ENCODE results near the gene LOC101059915.
"Not testable (repeated sequence)": the region's sequence is repeated elsewhere in the genome, so short reads cannot be mapped to it uniquely, and the experiment has no call there.

LOC101059915 gene

GRCh38 chrX:71675636-71676035 is 8.3 kb downstream of the LOC101059915 start:
- DNase-seq (ENCODE audit: low spot score): not testable (repeated sequence)

GRCh38 chrX:71676068-71676795 is 8.9 kb downstream of the LOC101059915 start:
- DNase-seq (ENCODE audit: low spot score): not testable (repeated sequence)

- not testable (repeated sequence) for DNase-seq (ENCODE audit: low spot score)
Measured at GRCh38 chrX:71677195-71677594, 9.8 kb downstream of the LOC101059915 start.

GRCh38 chrX:71679575-71680207 is 12.3 kb downstream of the LOC101059915 start:
- no peak for DNase-seq (ENCODE audit: low spot score)

GRCh38 chrX:71696641-71697465 is 29.5 kb downstream of the LOC101059915 start:
- not testable (repeated sequence) for DNase-seq (ENCODE audit: low spot score)

- DNase-seq (ENCODE audit: low spot score): not testable (repeated sequence)
Measured at GRCh38 chrX:71697466-71698298, 30.3 kb downstream of the LOC101059915 start.

GRCh38 chrX:71698299-71699022 is 31.1 kb downstream of the LOC101059915 start:
- not testable (repeated sequence) for DNase-seq (ENCODE audit: low spot score)

- DNase-seq (ENCODE audit: low spot score): not testable (repeated sequence)
Measured at GRCh38 chrX:71699023-71699344, 31.6 kb downstream of the LOC101059915 start.

- not testable (repeated sequence) for DNase-seq (ENCODE audit: low spot score)
Measured at GRCh38 chrX:71702853-71703252, 35.5 kb downstream of the LOC101059915 start.

GRCh38 chrX:71714064-71714463 is 46.7 kb downstream of the LOC101059915 start:
- DNase-seq (ENCODE audit: low spot score): not testable (repeated sequence)

- DNase-seq (ENCODE audit: low spot score): not testable (repeated sequence)
Measured at GRCh38 chrX:71715551-71715950, 48.2 kb downstream of the LOC101059915 start.

GRCh38 chrX:71716323-71716722 is 49.0 kb downstream of the LOC101059915 start:
- not testable (repeated sequence) for DNase-seq (ENCODE audit: low spot score)

GRCh38 chrX:71718185-71718584 is 50.8 kb downstream of the LOC101059915 start, which contains the start of gene CXorf49:
Gene CXorf49, minus strand, starts transcription at chrX:71718285. Its CDS starts 134 bp downstream, at chrX:71718151.
- DNase-seq (ENCODE audit: low spot score): not testable (repeated sequence)

- not testable (repeated sequence) for DNase-seq (ENCODE audit: low spot score)
Measured at GRCh38 chrX:71719195-71719594, 51.8 kb downstream of the LOC101059915 start.

GRCh38 chrX:71720289-71720886 is 53.0 kb downstream of the LOC101059915 start:
- not testable (repeated sequence) for DNase-seq (ENCODE audit: low spot score)

Measured in kidney tubule cell (primary cell).